ENCODE data around the gene CDC37. TPM values are rescaled to one million over a fixed set of nuclear protein-coding genes. Genes with fewer than 3 reads are reported as not detected.
"Not testable (repeated sequence)": the region's sequence is repeated elsewhere in the genome, so short reads cannot be mapped to it uniquely, and the experiment has no call there.

CDC37 gene
- total RNA-seq, 1 donor from 2014 or later: 140 TPM

DNA sequence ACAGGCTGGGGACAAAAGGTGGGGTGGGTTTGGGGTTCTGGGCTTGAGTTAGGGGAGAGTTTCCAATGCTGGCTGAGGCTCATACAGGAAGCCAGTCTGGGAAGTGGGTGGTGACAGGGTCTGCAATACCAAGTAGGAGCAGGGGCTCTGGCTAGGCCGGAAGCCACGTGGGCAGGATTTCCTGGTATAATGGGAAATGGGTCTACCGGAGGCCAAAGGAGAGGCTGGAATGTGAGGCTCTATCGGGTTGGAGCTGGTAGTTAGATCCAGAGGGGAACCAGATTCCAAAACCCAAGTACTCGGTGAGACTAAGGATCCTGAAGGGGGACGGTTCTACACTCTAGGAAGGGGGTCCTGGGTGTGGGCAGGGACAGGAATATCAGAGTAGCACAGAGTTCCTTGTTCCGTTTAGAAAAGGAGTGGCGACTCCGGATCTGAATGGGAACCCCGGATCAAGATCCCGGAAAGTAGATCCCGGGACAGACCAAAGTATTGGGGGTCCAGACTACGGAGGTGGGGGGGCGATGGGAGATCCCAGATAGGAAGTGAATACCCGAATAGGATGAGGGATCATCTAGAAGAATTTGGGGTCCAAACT lies 802 bp downstream of the CDC37 start:
- no peak for DNase-seq (ENCODE audit: low spot score)
- intact Hi-C loops (cut with DNase I): loop anchor here (2.0 to 5.0 kb wide), 3 partner anchors 70 to 165 kb away; partner anchors contain the start of genes CDKN2D, KEAP1, KRI1 and RAVER1

DNA sequence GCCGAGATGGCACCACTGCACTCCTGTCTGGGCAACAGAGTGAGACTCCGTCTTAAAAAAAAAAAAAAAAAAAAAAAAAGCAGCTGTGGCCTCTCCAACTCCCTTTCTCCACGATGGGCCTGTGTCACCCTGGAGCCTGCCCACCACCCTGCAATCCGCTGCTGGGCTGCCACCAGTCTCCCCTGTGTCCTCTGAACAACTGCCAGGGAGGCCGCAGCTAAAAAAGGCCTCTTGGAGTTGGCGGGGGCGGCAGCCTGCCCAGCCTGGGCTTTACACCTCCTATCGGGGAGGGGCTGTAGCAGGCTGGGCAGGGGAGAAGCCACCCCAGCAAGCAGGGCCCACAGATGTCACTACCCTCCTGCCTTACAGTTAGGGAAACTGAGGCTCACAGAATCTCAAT lies 3.5 kb downstream of the CDC37 start:
- peak; percentile 83 for DNase-seq (ENCODE audit: low spot score)
- intact Hi-C loops (cut with DNase I): loop anchor here (5.0 kb wide), 2 partner anchors 102 to 167 kb away; partner anchors contain the start of genes CDKN2D, KEAP1 and KRI1

DNA sequence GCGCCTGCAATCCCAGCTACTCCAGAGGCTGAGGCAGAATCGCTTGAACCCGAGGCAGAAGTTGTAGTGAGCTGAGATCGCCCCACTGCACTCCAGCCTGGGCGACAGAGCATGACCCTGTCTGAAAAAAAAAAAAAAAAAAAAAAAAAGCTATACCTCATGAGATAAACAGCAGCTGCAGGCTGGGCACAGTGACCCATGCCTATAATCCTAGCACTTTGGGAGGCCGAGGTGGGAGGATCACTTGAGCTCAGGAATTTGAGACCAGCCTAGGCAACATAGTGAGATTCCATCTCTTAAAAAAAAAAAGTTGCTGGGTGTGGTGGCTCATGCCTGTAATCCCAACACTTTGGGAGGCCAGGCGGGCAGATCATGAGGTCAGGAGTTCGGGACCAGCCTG lies 4.0 kb downstream of the CDC37 start:
- DNase-seq (ENCODE audit: low spot score); intact Hi-C loops (cut with DNase I): not testable (repeated sequence)

DNA sequence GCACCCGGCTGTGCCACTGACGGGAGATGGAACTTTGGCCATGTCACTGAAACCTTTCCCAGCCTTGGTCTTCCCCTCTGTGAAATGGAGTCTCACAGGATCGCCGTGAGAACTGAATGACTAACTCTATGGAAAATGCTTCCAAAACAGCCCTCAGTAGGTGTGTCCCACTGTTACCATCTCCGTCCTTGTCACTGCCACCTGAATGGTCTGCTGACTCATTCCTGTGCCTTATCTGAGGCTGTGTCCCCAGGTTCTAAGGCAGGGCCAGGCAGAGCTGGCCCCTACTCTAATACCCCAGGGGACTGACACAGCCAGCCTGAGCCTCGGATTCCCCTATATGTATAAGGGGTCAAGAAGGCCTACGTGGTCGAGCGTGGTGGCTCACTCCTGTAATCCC lies 4.5 kb downstream of the CDC37 start:
- intact Hi-C loops (cut with DNase I): no loop called here
- DNase-seq (ENCODE audit: low spot score): no peak

DNA sequence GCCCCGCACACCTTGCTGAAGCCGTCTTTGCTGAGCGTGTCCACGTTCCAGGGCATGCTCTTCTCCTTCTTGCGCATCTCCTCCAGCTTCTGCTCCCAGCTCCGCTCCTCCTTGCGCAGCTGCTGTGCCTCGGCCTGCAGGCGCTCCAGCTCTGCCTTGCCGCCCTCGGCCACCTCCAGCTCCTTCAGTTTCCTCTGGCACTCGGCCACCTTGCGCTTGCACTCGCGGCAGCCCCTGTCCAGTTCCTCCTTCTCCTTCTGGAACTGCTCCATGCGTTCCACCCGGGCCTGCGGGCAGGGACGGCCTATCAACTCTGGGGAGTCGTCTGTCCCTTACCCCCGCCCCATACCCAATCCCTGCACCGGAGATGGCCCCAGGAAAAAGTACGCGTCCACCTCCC lies 7.4 kb downstream of the CDC37 start:
- intact Hi-C loops (cut with DNase I): no loop called here
- no peak for DNase-seq (ENCODE audit: low spot score)

DNA sequence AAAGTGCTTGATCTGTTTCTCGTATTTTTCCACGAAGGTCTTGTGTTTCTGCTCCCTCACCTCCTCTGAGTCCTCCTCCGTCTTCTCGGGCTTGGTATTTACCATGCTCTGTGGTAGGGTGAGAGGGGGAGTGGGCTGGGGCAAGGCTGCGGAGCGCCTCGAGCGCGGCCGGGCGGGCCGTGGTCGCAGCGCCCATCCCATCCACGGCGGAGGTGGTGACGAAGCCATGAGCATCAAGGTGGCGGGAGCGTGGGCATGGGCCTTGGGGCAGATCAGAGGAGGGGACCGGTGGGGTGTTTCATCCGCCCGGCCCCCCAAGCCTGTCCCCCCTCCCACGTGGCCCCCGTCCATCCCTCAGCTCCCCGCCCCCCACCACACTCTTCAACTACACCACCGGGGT lies 7.9 kb downstream of the CDC37 start:
- no peak for DNase-seq (ENCODE audit: low spot score)
- intact Hi-C loops (cut with DNase I): no loop called here

DNA sequence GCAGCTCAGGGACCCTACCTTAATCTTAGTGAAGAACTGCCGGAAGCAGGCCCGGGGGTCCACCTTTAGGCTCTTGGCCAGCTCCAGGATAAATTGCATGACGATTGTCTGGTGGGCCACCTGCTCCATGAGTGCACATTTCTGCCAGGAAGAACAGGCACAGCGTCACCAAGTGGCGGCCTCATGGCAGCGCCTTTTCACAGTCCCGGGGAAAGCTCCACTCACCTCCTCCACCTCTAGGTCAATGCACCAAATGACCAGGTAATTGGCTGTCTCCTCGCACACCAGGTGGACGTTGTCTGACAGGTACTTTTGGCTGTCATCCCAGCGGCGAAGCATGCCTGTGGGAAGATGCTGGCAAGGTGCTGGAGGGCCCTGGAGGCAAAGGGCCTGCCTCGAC lies 8.3 kb downstream of the CDC37 start:
- intact Hi-C loops (cut with DNase I): no loop called here

DNA sequence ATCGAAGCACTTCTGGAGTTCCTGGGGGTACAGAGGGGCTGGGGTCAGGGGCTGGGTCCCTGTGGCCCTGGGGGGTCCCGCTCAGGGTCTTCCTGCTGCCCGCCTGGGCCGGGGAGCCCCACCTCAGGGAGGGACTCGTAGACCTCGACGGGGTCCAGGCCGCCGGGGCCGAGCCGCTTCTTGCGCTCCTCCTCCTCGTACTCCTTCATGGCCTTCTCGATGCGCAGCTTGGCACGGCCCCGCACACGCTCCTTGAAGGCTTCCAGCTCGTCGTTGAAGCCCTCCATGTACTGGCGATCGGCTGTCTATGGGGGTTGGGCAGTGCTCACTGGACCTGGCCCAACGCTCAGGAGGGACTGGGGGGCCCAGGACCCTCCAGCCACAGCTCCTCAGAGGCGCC lies 10.2 kb downstream of the CDC37 start:
- DNase-seq (ENCODE audit: low spot score): no peak
- intact Hi-C loops (cut with DNase I): no loop called here

More for the DNA sequence above, 8.3 kb downstream of the CDC37 start:
- DNase-seq (ENCODE audit: low spot score): no peak

DNA sequence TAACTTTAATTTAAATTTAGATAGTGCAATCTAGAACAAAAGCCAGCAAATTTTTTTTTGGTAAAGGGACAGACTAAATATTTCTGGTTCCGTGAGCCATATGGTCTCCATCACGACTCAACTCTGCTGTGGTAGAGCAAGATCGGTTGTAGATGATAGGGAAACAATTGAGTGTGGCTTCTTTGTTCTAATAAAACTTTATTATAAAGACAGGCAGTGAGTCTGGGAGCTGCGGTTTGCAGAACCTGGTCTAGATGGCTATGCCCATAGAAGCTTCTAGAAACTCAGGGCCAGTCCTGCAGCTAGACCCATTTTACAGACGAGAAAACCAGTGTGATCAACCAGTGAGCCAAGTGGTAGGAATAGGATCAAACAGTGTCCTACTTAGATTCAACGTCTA lies 11.2 kb downstream of the CDC37 start:
- intact Hi-C loops (cut with DNase I): no loop called here

DNA sequence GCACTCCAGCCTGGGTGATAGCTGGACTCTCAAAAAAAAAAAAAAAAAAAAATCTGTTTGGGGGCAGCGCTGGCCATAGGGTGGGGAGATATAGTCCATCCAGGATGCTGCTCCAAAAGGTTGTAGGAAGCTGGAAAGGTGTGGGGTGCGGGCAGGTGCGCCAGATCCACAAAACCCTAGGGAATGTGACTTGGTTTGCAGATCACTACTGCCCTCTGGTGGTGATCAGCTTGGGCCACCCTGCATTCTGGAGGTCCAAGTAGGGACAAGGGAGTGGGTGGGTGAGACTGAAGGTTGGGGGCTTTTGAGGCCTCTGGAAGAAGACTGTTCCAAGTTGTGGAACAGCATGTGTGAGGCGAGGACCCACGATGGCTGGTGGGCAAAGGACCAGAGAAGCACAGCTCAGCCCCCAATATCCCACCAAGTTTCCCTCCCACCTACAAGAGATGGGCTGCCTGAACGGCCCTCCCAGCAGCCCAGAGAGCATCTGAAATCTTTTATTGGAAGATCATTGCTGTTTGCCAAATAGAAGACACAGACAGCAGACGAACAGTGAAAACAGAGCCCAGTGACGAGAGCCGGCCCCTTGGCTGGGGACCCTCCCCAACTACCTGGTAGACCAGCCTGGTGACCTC lies 12.6 kb downstream of the CDC37 start:
- intact Hi-C loops (cut with DNase I): no loop called here

More for the DNA sequence above, 11.2 kb downstream of the CDC37 start:
- DNase-seq (ENCODE audit: low spot score): no peak

DNA sequence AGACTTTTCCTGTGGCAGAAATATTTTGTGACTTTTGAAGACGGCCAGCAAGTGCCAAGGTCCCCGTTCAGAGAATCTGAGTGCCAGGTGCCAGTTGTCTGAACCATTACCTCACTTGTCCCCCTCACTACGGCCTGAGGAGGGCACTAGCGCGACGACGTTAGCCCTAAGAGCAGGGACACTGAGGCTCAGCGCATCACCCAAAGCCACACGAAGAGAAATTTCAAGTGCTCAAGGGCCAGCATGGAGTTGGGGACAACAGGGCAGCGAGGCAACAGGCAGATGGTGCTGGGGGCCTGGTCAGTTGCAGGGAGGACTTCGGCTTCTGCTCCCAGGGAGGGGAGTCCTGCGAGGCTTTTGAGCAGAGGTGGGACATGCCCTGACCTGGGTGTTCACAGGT lies 13.5 kb downstream of the CDC37 start:
- intact Hi-C loops (cut with DNase I): loop anchor here (1.0 to 10.0 kb wide), 3 partner anchors 121 to 455 kb away; partner anchors contain the start of gene OLFM2
- DNase-seq (ENCODE audit: low spot score): no peak

More for the DNA sequence above, 12.6 kb downstream of the CDC37 start:
- DNase-seq (ENCODE audit: low spot score): no peak

DNA sequence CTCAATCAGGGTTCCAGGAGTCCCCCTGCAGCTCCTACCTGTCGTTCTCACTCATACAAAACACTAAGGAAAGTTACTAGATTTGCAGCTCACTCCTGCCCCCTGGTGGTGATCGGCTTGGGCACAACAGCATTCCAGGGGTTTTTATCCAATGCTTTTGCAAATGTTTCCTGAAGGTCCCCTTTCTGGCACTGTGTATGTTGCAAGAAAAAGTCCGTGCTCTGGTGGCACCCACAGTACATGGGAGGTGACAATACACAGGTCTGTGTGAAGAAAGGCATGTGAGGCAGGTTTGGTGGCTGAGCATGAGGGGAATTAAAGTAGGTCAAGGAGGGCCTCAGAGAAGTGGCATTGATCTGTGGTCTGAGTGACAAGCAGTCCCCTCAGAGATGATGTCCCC lies 14.4 kb downstream of the CDC37 start:
- intact Hi-C loops (cut with DNase I): loop anchor here (1.0 to 10.0 kb wide), 3 partner anchors 120 to 454 kb away; partner anchors contain the start of gene OLFM2
- DNase-seq (ENCODE audit: low spot score): peak; percentile 91

DNA sequence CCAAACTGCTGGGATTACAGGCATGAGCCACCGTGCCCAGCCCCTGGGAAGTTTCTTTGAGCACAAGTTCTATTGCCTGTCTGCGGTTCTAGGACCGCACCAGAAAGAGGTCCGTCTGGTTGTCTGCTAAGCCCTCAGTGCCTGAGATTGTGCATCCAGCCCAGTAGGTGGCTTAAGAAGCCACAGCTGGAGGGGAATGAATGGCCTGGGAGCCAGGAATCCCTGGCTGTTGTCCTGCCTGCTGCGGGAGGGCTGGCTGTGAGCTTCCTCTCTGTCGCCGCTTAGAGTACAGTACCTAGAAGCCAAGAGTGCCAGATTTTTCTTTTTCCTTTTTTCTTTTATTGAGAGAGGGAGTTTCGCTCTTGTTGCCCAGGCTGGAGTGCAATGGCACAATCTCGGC lies 18.8 kb downstream of the CDC37 start:
- DNase-seq (ENCODE audit: low spot score): no peak
- intact Hi-C loops (cut with DNase I): loop anchor here (10.0 kb wide), 1 partner anchor 450 kb away; the partner anchor contains the start of gene OLFM2

DNA sequence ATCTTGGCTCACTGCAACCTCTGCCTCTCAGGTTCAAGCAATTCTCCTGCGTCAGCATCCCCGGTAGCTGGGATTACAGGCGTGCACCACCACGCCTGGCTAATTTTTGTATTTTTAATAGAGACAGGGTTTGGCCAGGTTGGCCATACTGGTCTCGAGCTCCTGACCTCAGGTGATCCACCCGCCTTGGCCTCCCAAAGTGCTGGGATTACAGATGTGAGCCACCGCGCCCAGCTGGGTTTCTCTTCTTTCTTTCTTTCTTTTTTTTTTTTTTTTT lies 20.2 kb downstream of the CDC37 start:
- not testable (repeated sequence) for DNase-seq (ENCODE audit: low spot score)
- intact Hi-C loops (cut with DNase I): loop anchor here (10.0 kb wide), 1 partner anchor 448 kb away; the partner anchor contains the start of gene OLFM2

DNA sequence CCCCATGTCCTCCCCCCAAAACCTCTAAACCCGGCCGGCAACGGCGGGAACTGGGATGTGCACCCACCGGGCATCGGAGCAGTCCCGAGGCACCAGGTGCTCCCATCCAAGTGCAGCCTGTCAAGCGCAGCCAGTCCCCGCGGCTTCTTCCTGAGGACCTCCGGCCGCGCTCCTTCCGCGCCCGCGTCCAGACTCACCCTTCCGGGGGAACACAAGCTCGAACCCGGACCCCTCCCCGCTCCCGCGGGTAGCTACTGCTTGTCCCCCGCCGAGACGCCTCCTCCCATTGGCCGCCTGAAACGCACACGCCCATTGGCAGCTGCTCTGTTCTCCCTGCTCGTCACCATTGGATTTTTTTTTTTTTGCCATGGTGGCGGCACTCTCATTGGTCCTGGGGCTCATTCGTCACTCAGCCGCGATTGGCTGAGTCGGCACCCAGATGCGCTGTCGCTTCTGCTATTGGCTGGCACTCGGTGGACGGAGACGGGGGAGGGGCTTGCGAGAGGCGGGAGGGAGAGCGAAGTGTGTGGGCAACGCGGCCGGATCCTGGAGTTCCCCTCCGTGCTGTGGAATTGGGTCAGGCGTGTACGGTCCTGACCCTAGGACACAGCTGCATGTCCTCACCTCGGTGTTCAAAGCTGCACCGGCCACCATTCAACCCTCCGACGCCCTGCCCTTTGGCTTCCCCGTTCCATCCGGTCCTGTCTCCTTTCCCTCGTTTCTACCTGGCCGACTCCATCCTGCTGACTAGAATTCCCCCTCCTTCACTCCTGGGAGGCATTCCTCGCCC lies 22.8 kb downstream of the CDC37 start, which contains the start of gene TYK2:
Gene TYK2, minus strand, starts transcription at position 260 of the 790 bp plus-strand sequence. CDS start 2,166 bp downstream, outside the sequence.
- peak; percentile 99 for DNase-seq (ENCODE audit: low spot score)
- intact Hi-C loops (cut with DNase I): loop anchor here (2.0 to 10.0 kb wide), 2 partner anchors 46 to 446 kb away; partner anchors contain the start of gene OLFM2

DNA sequence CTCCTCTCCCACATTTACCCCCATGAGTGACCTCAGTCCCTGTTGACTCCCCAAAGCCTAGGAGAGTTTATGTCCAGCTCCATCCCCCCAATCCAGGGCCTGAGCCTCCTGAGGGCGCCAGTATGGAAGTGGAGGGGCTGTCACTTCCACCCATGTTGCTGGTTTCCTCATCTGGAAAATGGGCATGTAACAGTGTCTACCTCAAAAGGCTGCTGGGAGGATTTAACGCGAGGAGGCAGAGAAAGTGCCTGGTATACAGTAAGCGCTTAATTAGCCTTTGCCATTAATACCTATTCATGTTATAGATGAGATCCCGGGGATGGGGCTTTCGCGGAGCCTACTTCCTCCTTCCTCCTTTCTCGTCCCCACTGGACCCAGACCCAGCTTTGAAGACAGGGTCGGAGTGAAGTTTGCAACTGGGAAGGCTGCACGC lies 23.4 kb downstream of the CDC37 start:
- no peak for DNase-seq (ENCODE audit: low spot score)
- intact Hi-C loops (cut with DNase I): loop anchor here (2.0 to 10.0 kb wide), 2 partner anchors 45 to 445 kb away; partner anchors contain the start of gene OLFM2

DNA sequence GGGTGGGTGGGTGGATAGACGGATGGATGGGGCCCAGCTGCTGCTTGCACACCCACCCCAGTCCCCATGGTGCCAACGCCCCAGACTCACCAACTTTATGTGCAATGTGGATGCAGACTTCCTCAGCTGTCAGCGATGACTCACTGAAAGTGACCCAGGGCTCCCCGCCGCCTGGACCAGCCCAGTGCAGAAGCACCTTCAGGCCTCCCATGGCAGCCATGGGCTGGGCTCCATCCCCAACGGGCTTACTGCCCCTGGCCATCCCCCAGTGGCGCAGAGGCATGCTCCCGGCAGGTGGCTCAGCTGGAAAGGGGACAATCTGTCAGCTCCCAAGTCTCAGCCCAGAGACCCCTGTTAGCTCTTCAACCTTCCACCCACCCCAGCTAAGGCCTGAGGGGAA lies 25.2 kb downstream of the CDC37 start:
- intact Hi-C loops (cut with DNase I): no loop called here
- DNase-seq (ENCODE audit: low spot score): no peak

DNA sequence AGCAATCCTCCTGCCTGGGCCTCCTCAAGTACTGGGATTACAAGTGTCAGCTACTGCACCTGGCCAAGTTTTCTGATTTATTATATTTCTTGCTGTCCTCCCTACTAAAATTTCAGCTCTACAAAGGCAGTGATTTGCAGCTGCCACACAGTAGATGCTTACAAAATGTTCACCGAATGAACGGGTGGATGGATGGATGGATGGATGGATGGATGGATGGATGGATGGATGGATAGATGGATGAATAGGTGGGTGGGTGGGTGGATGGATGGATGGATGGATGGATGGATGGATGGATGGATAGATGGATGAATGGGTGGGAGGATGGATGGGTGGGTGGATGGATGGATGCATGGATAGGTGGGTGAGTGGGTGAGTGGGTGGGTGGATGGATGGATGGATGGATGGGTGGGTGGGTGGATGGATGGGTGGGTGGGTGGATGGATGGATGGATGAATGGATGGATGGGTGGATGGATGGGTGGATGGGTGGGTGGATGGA lies 26.2 kb downstream of the CDC37 start:
- intact Hi-C loops (cut with DNase I); DNase-seq (ENCODE audit: low spot score): not testable (repeated sequence)

DNA sequence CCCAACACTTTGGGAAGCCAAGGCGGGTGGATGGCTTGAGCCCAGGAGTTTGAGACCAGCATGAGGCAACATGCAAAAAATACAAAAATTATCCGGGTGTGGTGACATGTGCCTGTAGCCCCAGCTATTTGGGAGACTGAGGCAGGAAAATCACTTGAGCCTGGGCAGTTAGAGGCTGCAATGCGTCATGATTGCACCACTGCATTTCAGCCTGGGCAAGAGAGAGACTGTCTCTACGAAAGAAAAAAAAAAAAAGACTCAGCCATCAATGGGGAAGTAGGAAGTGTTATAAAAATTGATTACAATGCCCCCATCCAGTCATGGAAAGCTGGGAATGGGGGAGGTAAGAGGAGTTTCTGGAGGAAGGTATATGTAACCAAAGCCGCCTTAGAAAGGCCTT lies 28.4 kb downstream of the CDC37 start:
- DNase-seq (ENCODE audit: low spot score): no peak
- intact Hi-C loops (cut with DNase I): no loop called here

DNA sequence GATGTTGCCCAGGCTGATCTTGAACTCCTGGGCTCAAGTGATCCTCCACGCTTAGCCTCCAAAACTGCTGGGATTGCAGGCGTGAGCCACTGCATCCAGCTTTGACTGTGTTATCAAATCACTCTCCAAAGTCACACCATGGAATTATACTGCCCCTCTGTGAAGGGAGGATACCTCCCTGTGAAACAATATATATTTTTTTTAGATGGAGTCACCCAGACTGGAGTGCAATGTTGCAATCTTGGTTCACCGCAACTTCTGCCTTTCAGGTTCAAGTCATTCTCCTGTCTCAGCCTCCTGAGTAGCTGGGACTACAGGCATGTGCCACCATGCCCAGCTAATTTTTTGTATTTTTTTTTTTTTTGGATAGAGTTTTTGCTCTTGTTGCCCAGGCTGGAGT lies 30.7 kb downstream of the CDC37 start:
- intact Hi-C loops (cut with DNase I): no loop called here
- DNase-seq (ENCODE audit: low spot score): no peak

All from cardiac septum (tissue), 1 donor.